Measurements from ENCODE around the gene EVC2. TPM values are rescaled to one million over a fixed set of nuclear protein-coding genes. Genes with fewer than 3 reads are reported as not detected.

EVC2 gene
- polyA plus RNA-seq, 1 donor (not counting 4 experiments of a cell fraction or from before 2014, with no cell fraction given) = 1.7 TPM

DNA sequence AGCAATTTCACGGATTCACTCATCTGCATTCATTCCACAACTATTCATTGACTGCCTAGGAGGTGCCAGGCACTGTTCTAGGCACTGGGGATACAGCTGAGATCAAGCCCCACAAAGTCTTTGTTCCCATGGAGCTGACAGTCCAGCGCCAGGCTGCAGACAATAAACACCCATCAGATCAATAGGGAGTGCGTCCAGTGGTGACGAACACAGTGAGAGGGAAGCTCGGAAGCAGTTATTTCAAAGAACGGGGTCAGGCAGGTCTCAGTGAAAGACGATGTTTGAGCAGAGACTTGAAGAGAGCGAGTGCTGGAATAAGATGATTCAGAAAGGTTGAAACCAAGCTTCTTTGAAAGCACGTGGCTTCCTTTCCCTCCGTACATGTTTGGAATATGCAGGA is 167.2 kb downstream of the EVC2 start:
- no peak overlapping the region for H3K9ac ChIP-seq (ENCODE audit: control insufficient read depth, extremely low read depth, insufficient read depth, low read length)
- dilution Hi-C loops (cut with MboI; ENCODE audit: extremely low pct_ligation_motif_present, low sequenced_read_pairs) = no loop called here
- H2AFZ ChIP-seq (ENCODE audit: control insufficient read depth, low read length) = no peak overlapping the region
- no peaks in the 10 kb centered on the region for H4K20me1 ChIP-seq (ENCODE audit: control insufficient read depth, extremely low read depth, insufficient read depth, low read length)
- no peaks in the 10 kb centered on the region for H3K9me1 ChIP-seq (ENCODE audit: control insufficient read depth, extremely low read depth, insufficient read depth, low read length)
- peaks cover 0 to 3% of the 10 kb centered on the region in 2 experiments for H3K36me3 ChIP-seq (ENCODE audit: control insufficient read depth in 2 of 2, extremely low read depth in 1 of 2, insufficient read depth in 2 of 2, low read length in 2 of 2)
- H3K4me2 ChIP-seq (ENCODE audit: control insufficient read depth, extremely low read depth, insufficient read depth, low read depth, low read length) = no peak overlapping the region
- H3K27ac ChIP-seq (ENCODE audit: control insufficient read depth, insufficient read depth, low read length) = no peak overlapping the region
- H3K4me1 ChIP-seq (ENCODE audit: control insufficient read depth, extremely low read depth, insufficient read depth, low read length) = no peaks in the 10 kb centered on the region
- FAIRE-seq (no peak), DNase-seq (ENCODE audit: low read depth, low spot score) (no peak)
- H3K79me2 ChIP-seq (ENCODE audit: control insufficient read depth, insufficient read depth, low read length) = no peaks in the 10 kb centered on the region
- TF ChIP-seq CTCF (optimal IDR thresholded peaks at IDR 0.05 in 1 of 3, IDR thresholded peaks at IDR 0.05 in 1 of 3, conservative IDR thresholded peaks at IDR 0.05 in 1 of 3; ENCODE audit: extremely low read depth in 1 of 3, insufficient read depth in 2 of 3, low read length in 3 of 3) (no peak), EZH2 (IDR thresholded peaks at IDR 0.05; ENCODE audit: low read length) (no peak)
- H3K27me3 ChIP-seq (ENCODE audit: control insufficient read depth, extremely low read depth, insufficient read depth, low read length) = no peaks in the 10 kb centered on the region
- no peaks in the 10 kb centered on the region for H3K9me3 ChIP-seq (ENCODE audit: control insufficient read depth, low read depth, low read length)
- no peak overlapping the region for H3K4me3 ChIP-seq (ENCODE audit: control insufficient read depth in 2 of 3, extremely low read depth in 1 of 3, insufficient read depth in 2 of 3, low read depth in 1 of 3, low read length in 3 of 3)

DNA sequence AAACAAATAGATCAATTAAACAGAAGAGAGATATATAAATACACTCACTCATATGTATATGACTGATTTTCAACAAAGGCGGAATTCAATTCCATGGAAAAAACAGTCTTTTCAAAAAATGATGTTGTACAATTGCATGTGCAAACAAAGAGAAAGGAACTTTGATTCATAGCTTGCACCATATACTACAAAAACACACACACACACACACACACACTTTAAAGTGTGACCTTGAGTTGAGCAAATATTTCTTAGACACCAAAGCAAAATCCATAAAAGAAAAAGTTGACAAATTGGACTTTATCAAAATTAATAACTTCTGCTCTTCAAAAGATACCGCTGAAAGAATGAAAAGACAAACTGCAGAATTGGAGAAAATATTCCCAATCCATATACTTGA is 168.8 kb downstream of the EVC2 start:
- peaks cover 0 to 3% of the 10 kb centered on the region in 2 experiments for H3K36me3 ChIP-seq (ENCODE audit: control insufficient read depth in 2 of 2, extremely low read depth in 1 of 2, insufficient read depth in 2 of 2, low read length in 2 of 2)
- no peaks in the 10 kb centered on the region for H3K79me2 ChIP-seq (ENCODE audit: control insufficient read depth, insufficient read depth, low read length)
- dilution Hi-C loops (cut with MboI; ENCODE audit: extremely low pct_ligation_motif_present, low sequenced_read_pairs) = no loop called here
- H3K4me2 ChIP-seq (ENCODE audit: control insufficient read depth, extremely low read depth, insufficient read depth, low read depth, low read length) = no peak overlapping the region
- no peaks in the 10 kb centered on the region for H4K20me1 ChIP-seq (ENCODE audit: control insufficient read depth, extremely low read depth, insufficient read depth, low read length)
- H3K9me1 ChIP-seq (ENCODE audit: control insufficient read depth, extremely low read depth, insufficient read depth, low read length) = no peaks in the 10 kb centered on the region
- FAIRE-seq (no peak), DNase-seq (ENCODE audit: low read depth, low spot score) (no peak)
- no peaks in the 10 kb centered on the region for H3K9me3 ChIP-seq (ENCODE audit: control insufficient read depth, low read depth, low read length)
- no peak overlapping the region for H3K9ac ChIP-seq (ENCODE audit: control insufficient read depth, extremely low read depth, insufficient read depth, low read length)
- no peak overlapping the region for H3K4me3 ChIP-seq (ENCODE audit: control insufficient read depth in 2 of 3, extremely low read depth in 1 of 3, insufficient read depth in 2 of 3, low read depth in 1 of 3, low read length in 3 of 3)
- H2AFZ ChIP-seq (ENCODE audit: control insufficient read depth, low read length) = no peak overlapping the region
- H3K4me1 ChIP-seq (ENCODE audit: control insufficient read depth, extremely low read depth, insufficient read depth, low read length) = no peaks in the 10 kb centered on the region
- H3K27me3 ChIP-seq (ENCODE audit: control insufficient read depth, extremely low read depth, insufficient read depth, low read length) = no peaks in the 10 kb centered on the region
- no peak overlapping the region for H3K27ac ChIP-seq (ENCODE audit: control insufficient read depth, insufficient read depth, low read length)
- TF ChIP-seq CTCF (optimal IDR thresholded peaks at IDR 0.05 in 1 of 3, IDR thresholded peaks at IDR 0.05 in 1 of 3, conservative IDR thresholded peaks at IDR 0.05 in 1 of 3; ENCODE audit: extremely low read depth in 1 of 3, insufficient read depth in 2 of 3, low read length in 3 of 3) (no peak), EZH2 (IDR thresholded peaks at IDR 0.05; ENCODE audit: low read length) (no peak)
